ENCODE data around the gene SSH2.

Gene SSH2

DNA sequence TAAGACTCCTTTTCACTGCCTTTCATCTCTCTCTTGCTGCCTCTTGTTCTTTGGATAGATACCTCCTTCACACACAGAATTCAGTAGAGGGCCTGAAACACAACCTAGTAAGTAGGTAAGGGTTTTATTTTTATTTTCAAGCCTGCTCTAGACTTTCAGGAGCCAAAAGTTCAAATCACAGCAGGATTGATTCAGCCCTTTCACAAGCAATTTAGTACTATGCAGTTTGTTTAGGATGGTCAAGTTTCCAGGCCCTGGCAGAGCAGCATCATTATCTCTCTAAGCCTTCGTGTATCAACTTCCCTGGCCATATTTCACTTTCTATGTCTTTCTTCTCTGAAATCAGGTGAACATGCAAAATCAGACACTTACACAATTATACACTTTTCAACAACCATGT, 158.5 kb downstream of the SSH2 start:
- TF ChIP-seq, protein P1, sequence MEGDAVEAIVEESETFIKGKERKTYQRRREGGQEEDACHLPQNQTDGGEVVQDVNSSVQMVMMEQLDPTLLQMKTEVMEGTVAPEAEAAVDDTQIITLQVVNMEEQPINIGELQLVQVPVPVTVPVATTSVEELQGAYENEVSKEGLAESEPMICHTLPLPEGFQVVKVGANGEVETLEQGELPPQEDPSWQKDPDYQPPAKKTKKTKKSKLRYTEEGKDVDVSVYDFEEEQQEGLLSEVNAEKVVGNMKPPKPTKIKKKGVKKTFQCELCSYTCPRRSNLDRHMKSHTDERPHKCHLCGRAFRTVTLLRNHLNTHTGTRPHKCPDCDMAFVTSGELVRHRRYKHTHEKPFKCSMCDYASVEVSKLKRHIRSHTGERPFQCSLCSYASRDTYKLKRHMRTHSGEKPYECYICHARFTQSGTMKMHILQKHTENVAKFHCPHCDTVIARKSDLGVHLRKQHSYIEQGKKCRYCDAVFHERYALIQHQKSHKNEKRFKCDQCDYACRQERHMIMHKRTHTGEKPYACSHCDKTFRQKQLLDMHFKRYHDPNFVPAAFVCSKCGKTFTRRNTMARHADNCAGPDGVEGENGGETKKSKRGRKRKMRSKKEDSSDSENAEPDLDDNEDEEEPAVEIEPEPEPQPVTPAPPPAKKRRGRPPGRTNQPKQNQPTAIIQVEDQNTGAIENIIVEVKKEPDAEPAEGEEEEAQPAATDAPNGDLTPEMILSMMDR (IDR thresholded peaks at IDR 0.05; ENCODE audit: control insufficient read depth, insufficient read depth, low read depth, low read length, missing control alignments) = no peak
- no peak for DNase-seq (ENCODE audit: low read depth)
- H3K4me3 ChIP-seq (ENCODE audit: control insufficient read depth, low read depth, low read length) = no peak overlapping the region

DNA sequence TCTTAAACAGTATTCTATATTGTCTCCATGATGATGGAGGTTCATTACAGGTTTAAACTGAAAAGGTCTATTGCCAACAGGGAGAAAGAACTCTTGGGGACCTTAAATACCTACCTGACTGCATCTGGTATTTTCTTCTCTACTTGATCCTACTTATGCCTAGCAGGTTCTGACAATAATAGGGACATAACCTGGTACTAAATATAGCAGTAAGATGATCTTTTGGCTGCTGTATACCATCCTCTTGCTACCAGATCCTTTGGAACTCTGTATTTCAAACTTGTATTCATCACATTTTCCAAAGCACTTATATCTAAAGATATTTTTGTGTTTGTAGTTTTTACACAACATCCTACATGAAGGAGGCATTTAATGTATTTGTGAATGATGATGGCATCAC, 160.8 kb downstream of the SSH2 start:
- no peak overlapping the region for H3K4me3 ChIP-seq (ENCODE audit: control insufficient read depth, low read depth, low read length)
- no peak for DNase-seq (ENCODE audit: low read depth)
- TF ChIP-seq, protein P1 (IDR thresholded peaks at IDR 0.05; ENCODE audit: control insufficient read depth, insufficient read depth, low read depth, low read length, missing control alignments) = no peak

DNA sequence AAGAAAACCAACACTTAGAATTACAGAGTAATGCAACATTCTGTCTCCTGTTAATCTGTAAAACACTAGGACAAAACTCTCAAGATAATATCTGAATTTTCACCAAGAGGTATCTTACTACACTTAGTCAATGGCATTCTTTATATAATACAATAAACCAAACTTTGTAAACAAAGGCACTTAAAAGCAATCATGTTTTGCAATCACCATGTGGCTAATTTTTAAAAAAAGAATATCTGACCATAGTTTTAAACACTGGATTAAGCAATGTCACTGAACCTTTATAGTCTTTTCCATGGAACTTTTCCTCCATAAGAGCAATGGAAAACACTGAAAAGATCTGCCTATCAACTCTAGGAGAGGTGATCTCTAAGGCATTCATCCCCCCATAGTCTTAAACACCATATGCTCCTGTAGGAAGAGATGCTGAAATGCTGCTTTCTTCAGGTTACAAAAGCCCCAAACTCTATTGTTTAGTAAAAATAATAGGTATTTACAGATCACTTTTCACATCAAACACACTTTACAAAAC, 163.2 kb downstream of the SSH2 start:
- DNase-seq (ENCODE audit: low read depth) = no peak
- TF ChIP-seq, protein P1 (IDR thresholded peaks at IDR 0.05; ENCODE audit: control insufficient read depth, insufficient read depth, low read depth, low read length, missing control alignments) = no peak
- no peak overlapping the region for H3K4me3 ChIP-seq (ENCODE audit: control insufficient read depth, low read depth, low read length)

DNA sequence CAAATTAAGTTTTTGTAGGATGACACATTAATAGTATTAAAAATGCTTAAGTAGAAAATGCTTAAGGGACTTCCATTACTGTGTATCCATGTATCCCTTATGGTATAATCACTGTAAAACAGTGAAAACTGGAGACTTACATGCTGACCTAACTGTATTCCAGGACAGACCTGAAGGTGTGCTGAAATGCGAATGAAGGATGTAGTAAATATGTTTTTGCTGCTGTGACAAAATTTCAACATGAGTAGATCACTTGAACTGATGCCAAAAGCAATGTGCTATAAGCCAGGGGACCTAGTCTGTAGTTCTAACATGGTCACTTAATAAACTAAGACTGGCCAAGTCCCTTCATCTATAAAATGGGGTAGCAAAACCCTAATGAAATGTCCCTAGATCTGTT, 165.3 kb downstream of the SSH2 start:
- TF ChIP-seq, protein P1 (IDR thresholded peaks at IDR 0.05; ENCODE audit: control insufficient read depth, insufficient read depth, low read depth, low read length, missing control alignments) = no peak
- no peak overlapping the region for H3K4me3 ChIP-seq (ENCODE audit: control insufficient read depth, low read depth, low read length)
- no peak for DNase-seq (ENCODE audit: low read depth)

DNA sequence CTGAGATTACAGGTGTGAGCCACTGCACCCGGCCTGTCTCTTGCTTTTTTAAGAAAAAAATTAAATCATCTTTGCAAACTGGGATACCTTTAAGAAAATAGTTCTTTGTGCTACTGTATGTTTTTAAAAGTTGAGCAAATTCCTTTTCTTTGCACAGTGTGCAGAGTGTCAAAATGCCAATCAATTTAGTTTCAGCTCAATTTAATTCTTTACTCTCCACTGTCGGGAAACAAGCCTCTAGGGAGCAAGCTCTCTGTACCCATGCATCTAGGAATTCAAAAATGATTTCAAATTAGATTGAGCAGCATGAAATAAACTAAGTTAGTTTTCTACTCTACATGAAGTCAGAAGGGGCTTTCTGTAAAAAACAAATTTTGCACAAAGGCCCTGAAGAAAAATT, 165.8 kb downstream of the SSH2 start:
- TF ChIP-seq, protein P1 (IDR thresholded peaks at IDR 0.05; ENCODE audit: control insufficient read depth, insufficient read depth, low read depth, low read length, missing control alignments) = no peak
- no peak overlapping the region for H3K4me3 ChIP-seq (ENCODE audit: control insufficient read depth, low read depth, low read length)
- no peak for DNase-seq (ENCODE audit: low read depth)

DNA sequence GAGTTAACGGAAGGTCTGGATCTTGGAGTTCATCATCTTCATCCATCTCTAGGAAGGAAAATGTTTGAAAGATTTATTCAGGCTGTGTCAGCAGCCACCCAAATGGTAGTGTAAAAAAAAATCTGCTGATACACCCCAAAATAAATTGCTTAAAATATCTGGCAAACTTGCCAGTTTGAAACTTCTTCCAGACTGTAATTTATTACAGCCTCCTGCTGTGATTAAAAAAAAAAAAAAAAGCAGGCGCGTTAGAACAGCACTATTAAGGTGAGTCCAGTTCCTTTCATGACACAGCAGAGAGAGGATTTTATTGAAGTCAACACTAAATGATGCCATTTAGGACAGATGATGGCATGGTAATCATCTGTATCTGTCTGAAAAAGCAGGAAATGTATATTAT, 166.8 kb downstream of the SSH2 start:
- no peak overlapping the region for H3K4me3 ChIP-seq (ENCODE audit: control insufficient read depth, low read depth, low read length)
- TF ChIP-seq, protein P1 (IDR thresholded peaks at IDR 0.05; ENCODE audit: control insufficient read depth, insufficient read depth, low read depth, low read length, missing control alignments) = no peak
- no peak for DNase-seq (ENCODE audit: low read depth)
